ENCODE results near the gene FAM78A.

Gene FAM78A

DNA sequence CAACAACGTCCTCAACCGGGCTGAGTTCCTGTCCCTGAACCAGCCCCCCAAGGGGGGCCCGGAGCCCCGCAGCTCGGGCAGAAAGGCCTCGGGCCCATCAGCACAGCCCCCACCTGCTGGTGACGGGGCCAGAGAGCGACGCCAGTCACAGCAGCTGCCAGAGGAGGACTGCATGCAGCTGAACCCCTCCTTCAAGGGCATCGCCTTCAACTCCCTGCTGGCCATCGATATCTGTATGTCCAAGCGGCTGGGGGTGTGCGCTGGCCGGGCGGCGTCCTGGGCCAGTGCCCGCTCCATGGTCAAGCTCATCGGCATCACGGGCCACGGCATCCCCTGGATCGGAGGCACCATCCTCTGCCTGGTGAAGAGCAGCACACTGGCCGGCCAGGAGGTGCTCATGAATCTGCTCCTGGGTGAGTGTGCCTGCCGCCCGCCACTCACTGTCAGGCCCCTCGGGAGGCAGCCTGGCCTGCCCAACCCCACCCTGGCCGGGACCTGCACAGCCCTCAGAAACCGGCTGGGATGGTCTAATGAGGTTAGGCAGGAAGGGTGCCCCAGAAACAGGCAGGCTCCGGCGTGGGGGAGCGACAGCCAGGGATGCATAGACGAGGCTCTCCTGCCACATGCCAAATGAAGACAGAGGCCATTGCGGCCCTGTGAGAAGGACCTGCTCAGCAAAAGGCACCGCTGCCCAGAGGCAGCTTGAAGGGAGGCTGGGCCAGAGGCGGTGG lies 13.9 kb upstream of the FAM78A start:
- Histone ChIP-seq H3K4me3 (ENCODE audit: low read length in 2 of 2) (peak overlapping the region in 1 of 2 donors; percentile 49), H3K9ac (ENCODE audit: low read depth, low read length, poor library complexity) (peak overlapping the region; percentile 65), H3K18ac (ENCODE audit: low read length) (peak overlapping the region; percentile 94), H2AFZ (ENCODE audit: low read length) (peak overlapping the region; percentile 98), H3K4me1 (ENCODE audit: control insufficient read depth in 2 of 2, insufficient read depth in 1 of 2, low read depth in 1 of 2, low read length in 2 of 2) (peaks cover 10 to 13% of the 10 kb centered on the region in 2 donors), H3K23ac (ENCODE audit: low read depth, low read length, poor library complexity) (peak overlapping the region; percentile 86), H3K14ac (ENCODE audit: low read length) (peak overlapping the region; percentile 85), H3K9me3 (replicated peaks in 1 of 2; ENCODE audit: control insufficient read depth in 2 of 2, insufficient read depth in 1 of 2, low read depth in 1 of 2, low read length in 2 of 2) (no peaks in the 10 kb centered on the region), H2AK5ac (ENCODE audit: low read depth, low read length) (peak overlapping the region; percentile 99), H2BK5ac (ENCODE audit: low read length) (peak overlapping the region; percentile 72), H3K27me3 (ENCODE audit: control insufficient read depth in 3 of 3, insufficient read depth in 3 of 3, low read depth in 1 of 3, low read length in 3 of 3) (no peaks in the 10 kb centered on the region), H4K8ac (ENCODE audit: low read depth, low read length) (peak overlapping the region; percentile 68), H2BK12ac (ENCODE audit: low read length) (no peak overlapping the region), H2BK15ac (ENCODE audit: low read length) (peak overlapping the region; percentile 97), H3K4ac (ENCODE audit: low read length) (peak overlapping the region; percentile 70), H3K4me2 (ENCODE audit: insufficient read depth, low read length, poor library complexity, severe bottlenecking) (peak overlapping the region; percentile 42), H2BK120ac (ENCODE audit: low read depth, low read length) (peak overlapping the region; percentile 75), H3K27ac (replicated peaks; ENCODE audit: low read length) (no peak overlapping the region), H3K36me3 (replicated peaks in 1 of 2; ENCODE audit: control insufficient read depth in 2 of 2, insufficient read depth in 2 of 2, low read length in 2 of 2) (no peaks in the 10 kb centered on the region), H3K79me1 (ENCODE audit: low read depth, low read length) (peaks cover 4% of the 10 kb centered on the region), H4K91ac (ENCODE audit: low read depth, low read length, poor library complexity) (peak overlapping the region; percentile 99)
- WGBS, 2 donors (ENCODE audit: extremely low coverage in 2 of 2, insufficient read length in 2 of 2, insufficient replicate concordance in 1 of 2) = no CpG with 5 or more reads among the region's 34 CpGs
- DNase-seq (ENCODE audit: low spot score) = no peak

DNA sequence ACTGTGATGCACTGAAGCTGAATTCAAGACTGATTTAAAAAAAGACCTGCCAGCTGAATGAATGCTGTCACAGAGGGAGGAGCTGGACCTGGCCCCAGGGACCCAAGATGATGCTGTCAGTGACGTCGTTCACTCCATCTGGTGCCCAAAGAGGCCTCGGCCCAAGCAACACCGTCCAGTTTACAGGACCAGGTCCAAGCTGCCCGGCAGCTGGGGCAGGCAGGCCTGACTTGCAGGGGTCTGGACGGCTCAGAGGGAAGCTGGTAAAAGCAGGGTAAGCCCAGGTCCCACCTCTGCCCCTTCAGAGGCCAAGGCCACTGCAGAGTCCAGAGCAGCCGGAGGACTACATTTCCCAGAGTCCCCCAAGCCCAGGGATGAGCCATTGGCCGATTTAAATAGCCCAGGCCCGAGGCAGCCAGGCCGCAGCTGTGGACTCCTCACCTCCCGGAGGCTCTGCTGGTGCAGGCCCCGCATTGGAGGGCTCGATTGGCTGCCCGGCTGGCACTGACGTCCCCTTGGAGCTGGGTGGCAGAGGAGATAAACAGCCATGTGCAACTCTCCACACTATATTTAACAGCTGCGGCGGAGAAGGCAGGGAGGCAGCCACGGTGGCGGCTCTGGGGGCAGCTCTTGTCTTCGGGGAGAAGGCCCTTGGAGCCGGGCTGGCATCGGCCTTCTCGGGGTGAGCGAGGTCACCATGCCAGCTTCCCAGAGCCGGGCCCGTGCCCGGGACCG lies 13.2 kb upstream of the FAM78A start, which contains the start of gene PLPP7:
TSS of gene PLPP7 (plus strand) at position 423 of the 735 bp plus-strand sequence. CDS start at position 698, 275 bp downstream.
- H2BK12ac ChIP-seq (ENCODE audit: low read length) = no peak within 1 kb of the TSS
- peaks cover 0 to 3% (median 0%) of the 10 kb centered on the region in 3 experiments for H3K27me3 ChIP-seq (ENCODE audit: control insufficient read depth in 3 of 3, insufficient read depth in 3 of 3, low read depth in 1 of 3, low read length in 3 of 3)
- H3K9ac ChIP-seq (ENCODE audit: low read depth, low read length, poor library complexity) = peak within 1 kb of the TSS; percentile 65
- H3K27ac ChIP-seq (replicated peaks; ENCODE audit: low read length) = no peak within 1 kb of the TSS
- H4K8ac ChIP-seq (ENCODE audit: low read depth, low read length) = peak within 1 kb of the TSS; percentile 68
- H3K36me3 ChIP-seq (replicated peaks in 1 of 2; ENCODE audit: control insufficient read depth in 2 of 2, insufficient read depth in 2 of 2, low read length in 2 of 2) = no peaks in the 10 kb centered on the region
- H3K14ac ChIP-seq (ENCODE audit: low read length) = peak within 1 kb of the TSS; percentile 85
- peak within 1 kb of the TSS; percentile 75 for H2BK120ac ChIP-seq (ENCODE audit: low read depth, low read length)
- peaks cover 10 to 13% of the 10 kb centered on the region in 2 donors for H3K4me1 ChIP-seq (ENCODE audit: control insufficient read depth in 2 of 2, insufficient read depth in 1 of 2, low read depth in 1 of 2, low read length in 2 of 2)
- peak within 1 kb of the TSS; percentile 94 for H3K18ac ChIP-seq (ENCODE audit: low read length)
- H3K4me3 ChIP-seq (ENCODE audit: low read length in 2 of 2) = peak within 1 kb of the TSS in 1 of 2 donors; percentile 49
- H3K4ac ChIP-seq (ENCODE audit: low read length) = peak within 1 kb of the TSS; percentile 89
- H3K4me2 ChIP-seq (ENCODE audit: insufficient read depth, low read length, poor library complexity, severe bottlenecking) = peak within 1 kb of the TSS; percentile 42
- peak within 1 kb of the TSS; percentile 99 for H4K91ac ChIP-seq (ENCODE audit: low read depth, low read length, poor library complexity)
- WGBS, 2 donors (ENCODE audit: extremely low coverage in 2 of 2, insufficient read length in 2 of 2, insufficient replicate concordance in 1 of 2) = no CpG with 5 or more reads among the region's 28 CpGs
- H3K79me1 ChIP-seq (ENCODE audit: low read depth, low read length) = peaks cover 4% of the 10 kb centered on the region
- peak within 1 kb of the TSS; percentile 99 for H2AK5ac ChIP-seq (ENCODE audit: low read depth, low read length)
- H2AFZ ChIP-seq (ENCODE audit: low read length) = peak within 1 kb of the TSS; percentile 98
- H2BK15ac ChIP-seq (ENCODE audit: low read length) = peak within 1 kb of the TSS; percentile 97
- peak within 1 kb of the TSS; percentile 86 for H3K23ac ChIP-seq (ENCODE audit: low read depth, low read length, poor library complexity)
- H2BK5ac ChIP-seq (ENCODE audit: low read length) = peak within 1 kb of the TSS; percentile 72
- no peaks in the 10 kb centered on the region for H3K9me3 ChIP-seq (replicated peaks in 1 of 2; ENCODE audit: control insufficient read depth in 2 of 2, insufficient read depth in 1 of 2, low read depth in 1 of 2, low read length in 2 of 2)
- DNase-seq (ENCODE audit: low spot score) = no peak

DNA sequence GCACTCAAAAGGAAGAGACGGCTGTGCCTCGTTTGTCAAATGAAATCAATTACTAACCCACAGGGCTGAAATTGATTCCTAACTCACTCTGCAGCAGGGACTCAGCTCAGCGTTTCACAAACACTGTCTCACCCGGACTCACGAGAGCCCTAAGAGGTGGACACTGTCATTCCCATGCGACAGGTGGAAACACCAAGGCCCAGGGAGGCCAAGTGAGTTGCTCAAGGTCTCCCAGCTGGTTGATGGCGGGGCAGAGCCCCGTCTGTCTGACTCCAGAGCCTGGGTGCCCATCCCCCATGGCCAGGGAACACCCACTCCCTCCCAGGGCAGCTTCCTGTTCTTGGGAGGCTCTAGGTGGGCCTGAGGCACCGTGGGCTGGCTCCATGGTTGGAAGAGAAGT lies 11.9 kb upstream of the FAM78A start:
- H3K27ac ChIP-seq (replicated peaks; ENCODE audit: low read length) = no peak overlapping the region
- no peak overlapping the region for H2BK15ac ChIP-seq (ENCODE audit: low read length)
- peak overlapping the region; percentile 8 for H2BK12ac ChIP-seq (ENCODE audit: low read length)
- no peak overlapping the region for H2BK5ac ChIP-seq (ENCODE audit: low read length)
- no peak overlapping the region for H3K18ac ChIP-seq (ENCODE audit: low read length)
- no peak for DNase-seq (ENCODE audit: low spot score)
- no peak overlapping the region for H3K9ac ChIP-seq (ENCODE audit: low read depth, low read length, poor library complexity)
- peak overlapping the region; percentile 98 for H2AFZ ChIP-seq (ENCODE audit: low read length)
- H2AK5ac ChIP-seq (ENCODE audit: low read depth, low read length) = peak overlapping the region; percentile 8
- no peak overlapping the region for H3K14ac ChIP-seq (ENCODE audit: low read length)
- no peaks in the 10 kb centered on the region for H3K9me3 ChIP-seq (replicated peaks in 1 of 2; ENCODE audit: control insufficient read depth in 2 of 2, insufficient read depth in 1 of 2, low read depth in 1 of 2, low read length in 2 of 2)
- H3K4ac ChIP-seq (ENCODE audit: low read length) = no peak overlapping the region
- H4K8ac ChIP-seq (ENCODE audit: low read depth, low read length) = no peak overlapping the region
- no peak overlapping the region for H3K4me2 ChIP-seq (ENCODE audit: insufficient read depth, low read length, poor library complexity, severe bottlenecking)
- no peaks in the 10 kb centered on the region for H3K36me3 ChIP-seq (replicated peaks in 1 of 2; ENCODE audit: control insufficient read depth in 2 of 2, insufficient read depth in 2 of 2, low read length in 2 of 2)
- H4K91ac ChIP-seq (ENCODE audit: low read depth, low read length, poor library complexity) = no peak overlapping the region
- peaks cover 0 to 14% (median under 1%) of the 10 kb centered on the region in 3 experiments for H3K27me3 ChIP-seq (ENCODE audit: control insufficient read depth in 3 of 3, insufficient read depth in 3 of 3, low read depth in 1 of 3, low read length in 3 of 3)
- peaks cover 4% of the 10 kb centered on the region for H3K79me1 ChIP-seq (ENCODE audit: low read depth, low read length)
- H2BK120ac ChIP-seq (ENCODE audit: low read depth, low read length) = no peak overlapping the region
- H3K23ac ChIP-seq (ENCODE audit: low read depth, low read length, poor library complexity) = no peak overlapping the region
- no peak overlapping the region for H3K4me3 ChIP-seq (ENCODE audit: low read length in 2 of 2)
- no CpG with 5 or more reads among the region's 9 CpGs for WGBS, 2 donors (ENCODE audit: extremely low coverage in 2 of 2, insufficient read length in 2 of 2, insufficient replicate concordance in 1 of 2)
- peaks cover 11 to 13% of the 10 kb centered on the region in 2 donors for H3K4me1 ChIP-seq (ENCODE audit: control insufficient read depth in 2 of 2, insufficient read depth in 1 of 2, low read depth in 1 of 2, low read length in 2 of 2)

DNA sequence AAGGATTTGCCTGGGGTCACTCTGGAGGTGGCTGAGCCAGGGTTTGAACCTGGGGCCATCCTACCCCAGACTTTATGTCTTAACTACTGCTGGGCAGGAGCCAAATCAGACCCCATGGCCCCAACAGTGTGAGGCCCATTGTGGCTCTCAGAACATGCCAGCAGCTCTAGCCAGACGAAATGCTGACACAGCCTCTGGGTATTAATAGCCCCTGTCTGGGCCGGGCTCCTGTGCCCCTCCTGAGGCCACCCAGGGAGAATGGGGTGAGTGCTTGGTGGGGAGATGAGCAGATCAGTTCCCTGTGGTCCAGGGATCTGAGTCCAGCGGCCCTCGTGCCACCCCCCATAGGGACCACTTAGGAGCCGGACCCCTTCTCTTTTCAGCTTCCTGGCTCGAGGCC lies 11.0 kb upstream of the FAM78A start:
- H2AFZ ChIP-seq (ENCODE audit: low read length) = no peak overlapping the region
- H2BK120ac ChIP-seq (ENCODE audit: low read depth, low read length) = no peak overlapping the region
- H3K23ac ChIP-seq (ENCODE audit: low read depth, low read length, poor library complexity) = no peak overlapping the region
- no peak overlapping the region for H2BK12ac ChIP-seq (ENCODE audit: low read length)
- H3K4me1 ChIP-seq (ENCODE audit: control insufficient read depth in 2 of 2, insufficient read depth in 1 of 2, low read depth in 1 of 2, low read length in 2 of 2) = peaks cover 13% of the 10 kb centered on the region in 2 donors
- peak overlapping the region; percentile 81 for H2AK5ac ChIP-seq (ENCODE audit: low read depth, low read length)
- peaks cover 4% of the 10 kb centered on the region for H3K79me1 ChIP-seq (ENCODE audit: low read depth, low read length)
- H3K18ac ChIP-seq (ENCODE audit: low read length) = no peak overlapping the region
- H3K14ac ChIP-seq (ENCODE audit: low read length) = no peak overlapping the region
- WGBS, 2 donors (ENCODE audit: extremely low coverage in 2 of 2, insufficient read length in 2 of 2, insufficient replicate concordance in 1 of 2) = no CpG with 5 or more reads among the region's 6 CpGs
- no peak overlapping the region for H4K91ac ChIP-seq (ENCODE audit: low read depth, low read length, poor library complexity)
- H2BK15ac ChIP-seq (ENCODE audit: low read length) = no peak overlapping the region
- H3K27me3 ChIP-seq (ENCODE audit: control insufficient read depth in 3 of 3, insufficient read depth in 3 of 3, low read depth in 1 of 3, low read length in 3 of 3) = peaks cover 0 to 20% (median 5%) of the 10 kb centered on the region in 3 experiments
- no peaks in the 10 kb centered on the region for H3K9me3 ChIP-seq (replicated peaks in 1 of 2; ENCODE audit: control insufficient read depth in 2 of 2, insufficient read depth in 1 of 2, low read depth in 1 of 2, low read length in 2 of 2)
- H3K4me3 ChIP-seq (ENCODE audit: low read length in 2 of 2) = no peak overlapping the region
- H3K9ac ChIP-seq (ENCODE audit: low read depth, low read length, poor library complexity) = no peak overlapping the region
- no peaks in the 10 kb centered on the region for H3K36me3 ChIP-seq (replicated peaks in 1 of 2; ENCODE audit: control insufficient read depth in 2 of 2, insufficient read depth in 2 of 2, low read length in 2 of 2)
- no peak overlapping the region for H3K4me2 ChIP-seq (ENCODE audit: insufficient read depth, low read length, poor library complexity, severe bottlenecking)
- H4K8ac ChIP-seq (ENCODE audit: low read depth, low read length) = no peak overlapping the region
- H3K4ac ChIP-seq (ENCODE audit: low read length) = no peak overlapping the region
- DNase-seq (ENCODE audit: low spot score) = no peak
- H2BK5ac ChIP-seq (ENCODE audit: low read length) = no peak overlapping the region
- no peak overlapping the region for H3K27ac ChIP-seq (replicated peaks; ENCODE audit: low read length)

Measured in neuronal stem cell (in vitro differentiated cells).